Liver (tissue), 9 donors: Measurements from ENCODE around the gene KRT222. TPM values are rescaled to one million over a fixed set of nuclear protein-coding genes. Genes with fewer than 3 reads are reported as not detected.

Experiments
- DNase-seq: peaks from one replicate; pipeline ENCODE4 v3.0.0-alpha.2; 2017; ENCODE audit warnings: low spot score
- H3K27ac ChIP-seq, 2 donors: one replicate each; pipeline ENCODE4 v1.7.0; 2013; ENCODE audit warnings: inconsistent platforms in 2 of 2, low read length in 2 of 2, control low read depth in 1 of 2, low read depth in 1 of 2, mild to moderate bottlenecking in 1 of 2
- H3K27me3 ChIP-seq, 4 donors: one replicate each; pipeline versions ENCODE4 v1.6.1 to v1.7.0; 2013; ENCODE audit warnings: low read length in 3 of 4, inconsistent platforms in 1 of 4, mild to moderate bottlenecking in 1 of 4, moderate library complexity in 1 of 4; ENCODE audit not compliant: control insufficient read depth in 4 of 4, insufficient read depth in 4 of 4
- H3K36me3 ChIP-seq, 4 donors: one replicate each; pipeline versions ENCODE4 v1.6.1 to v1.7.0; 2013; ENCODE audit warnings: low read length in 3 of 4, mild to moderate bottlenecking in 3 of 4, low read depth in 1 of 4, moderate library complexity in 1 of 4; ENCODE audit not compliant: control insufficient read depth in 4 of 4, insufficient read depth in 3 of 4
- H3K4me1 ChIP-seq, 4 donors: one replicate each; pipeline versions ENCODE4 v1.6.1 to v1.7.0; 2013; ENCODE audit warnings: low read length in 3 of 4, mild to moderate bottlenecking in 3 of 4, moderate library complexity in 1 of 4; ENCODE audit not compliant: control insufficient read depth in 4 of 4, insufficient read depth in 4 of 4
- H3K4me3 ChIP-seq, 3 donors: one replicate each; pipeline versions ENCODE4 v1.6.1 to v1.7.0; 2013; ENCODE audit warnings: low read length in 3 of 3, control low read depth in 1 of 3, low read depth in 1 of 3, mild to moderate bottlenecking in 1 of 3
- H3K9ac ChIP-seq, 2 donors: one replicate each; pipeline ENCODE4 v1.7.0; 2013; ENCODE audit warnings: low read length in 2 of 2, mild to moderate bottlenecking in 2 of 2, moderate library complexity in 2 of 2, control low read depth in 1 of 2, low read depth in 1 of 2
- H3K9me3 ChIP-seq, 4 donors: one replicate each; pipeline versions ENCODE4 v1.6.1 to v1.7.0; 2013; ENCODE audit warnings: low read length in 3 of 4; ENCODE audit not compliant: control insufficient read depth in 4 of 4
- EGR1 ChIP-seq, 2 donors: IDR thresholded peaks; 2 replicates each; pipeline ENCODE4 v1.6.1; 2016 to 2018; ENCODE audit warnings: antibody characterized with exemption in 2 of 2, low read depth in 2 of 2
- FOXA1 ChIP-seq: IDR thresholded peaks from 2 replicates; pipeline ENCODE4 v1.6.1; 2016; ENCODE audit warnings: antibody characterized with exemption
- FOXA2 ChIP-seq: IDR thresholded peaks from 2 replicates; pipeline ENCODE4 v1.6.1; 2016; ENCODE audit warnings: antibody characterized with exemption
- GABPA ChIP-seq, 2 donors: IDR thresholded peaks in 1 of 2; conservative IDR thresholded peaks in 1 of 2; 2 replicates each; pipeline ENCODE4 v1.6.1; 2016; ENCODE audit warnings: antibody characterized with exemption in 2 of 2, mild to moderate bottlenecking in 1 of 2, moderate library complexity in 1 of 2
- HNF4A ChIP-seq, 2 donors: conservative IDR thresholded peaks; 2 replicates each; pipeline ENCODE4 v1.6.1; 2016; ENCODE audit warnings: antibody characterized with exemption in 2 of 2, mild to moderate bottlenecking in 2 of 2
- HNF4G ChIP-seq: IDR thresholded peaks from 2 replicates; pipeline ENCODE4 v1.6.1; 2016; ENCODE audit warnings: antibody characterized with exemption
- JUND ChIP-seq, 2 donors: IDR thresholded peaks; 2 replicates each; pipeline ENCODE4 v1.6.1; 2016; ENCODE audit warnings: antibody characterized with exemption in 2 of 2
- MAX ChIP-seq: IDR thresholded peaks from 2 replicates; pipeline ENCODE4 v1.6.1; 2016; ENCODE audit warnings: antibody characterized with exemption
- NR2F2 ChIP-seq: IDR thresholded peaks from 2 replicates; pipeline ENCODE4 v1.6.1; 2016; ENCODE audit warnings: antibody characterized with exemption
- RAD21 ChIP-seq, 2 donors: IDR thresholded peaks; 2 replicates each; pipeline ENCODE4 v1.6.1; 2016; ENCODE audit warnings: antibody characterized with exemption in 2 of 2, mild to moderate bottlenecking in 2 of 2
- RXRA ChIP-seq, 2 donors: IDR thresholded peaks; 2 replicates each; pipeline ENCODE4 v1.6.1; 2017 to 2018; ENCODE audit warnings: antibody characterized with exemption in 2 of 2, mild to moderate bottlenecking in 1 of 2
- SP1 ChIP-seq: IDR thresholded peaks from 2 replicates; pipeline ENCODE4 v1.6.1; 2018; ENCODE audit warnings: antibody characterized with exemption, mild to moderate bottlenecking
- TAF1 ChIP-seq: conservative IDR thresholded peaks from 2 replicates; pipeline ENCODE4 v1.6.1; 2016; ENCODE audit warnings: antibody characterized with exemption, mild to moderate bottlenecking
- YY1 ChIP-seq: IDR thresholded peaks from 2 replicates; pipeline ENCODE4 v1.6.1; 2016; ENCODE audit warnings: antibody characterized with exemption, mild to moderate bottlenecking
- WGBS: extraction: QIAGEN DNeasy Blood & Tissue Kit; methylation state at CpG from one replicate; pipeline ENCODE4 v1.1.7; 2013; 5-methylcytosine and 5-hydroxymethylcytosine counted together
- polyA plus RNA-seq, 2 donors: library from polyadenylated mRNA; stranded (reverse) in 1 of 2; unstranded in 1 of 2; fragments of 200-250 nt in 1 of 2; fragments of >200 nt in 1 of 2; fragmentation: Nextera tagmentation in 1 of 2; extraction: Ambion mirVana in 1 of 2; gene quantifications; one replicate each; pipeline versions ENCODE4 v1.2.1 to v1.2.3, GENCODE V29; 2013 to 2015
- total RNA-seq, 2 donors: library from RNA; depleted of rRNA; stranded (reverse); fragments of >200 nt; gene quantifications; one replicate each; pipeline ENCODE4 v1.2.3, GENCODE V29; 2014
- TF ChIP-seq, protein P1 (sequence below): IDR thresholded peaks from 2 replicates; pipeline ENCODE4 v1.6.1; 2016; ENCODE audit warnings: antibody characterized with exemption, mild to moderate bottlenecking
- donor health status: healthy.
- donor health status: healthy.
- donor health status: healthy.
- donor health status: healthy.
- donor health status: healthy.

The KRT222 gene
- total and polyA plus RNA-seq, 4 donors = 1.9 to 5.6 (median 2.9) TPM

DNA sequence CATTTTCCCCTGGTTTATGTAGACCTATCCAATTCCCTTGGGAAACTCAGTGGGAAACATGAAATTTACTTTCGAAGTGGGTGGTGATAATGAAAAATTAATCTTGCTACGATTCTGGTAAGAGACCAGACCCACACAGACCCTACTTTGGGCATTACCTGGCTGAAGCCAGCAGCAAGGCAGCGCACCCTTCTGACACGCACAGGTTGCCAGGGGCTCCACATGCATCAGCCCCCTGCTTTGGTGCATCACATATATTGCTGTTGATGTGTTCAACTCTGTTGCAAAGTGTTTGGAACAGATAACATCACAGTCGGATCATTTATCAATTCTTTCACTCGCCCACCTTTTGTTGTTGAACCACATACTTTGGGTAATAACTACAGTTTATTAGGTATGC lies 44.0 kb downstream of the KRT222 start:
- Histone ChIP-seq H3K9me3 (no peaks in the 10 kb centered on the region), H3K4me1 (peaks cover 0 to 15% (median 9%) of the 10 kb centered on the region in 4 donors), H3K27ac (no peak overlapping the region), H3K4me3 (no peak overlapping the region), H3K27me3 (no peaks in the 10 kb centered on the region), H3K9ac (no peak overlapping the region), H3K36me3 (no peaks in the 10 kb centered on the region)
- TF ChIP-seq, protein P1, sequence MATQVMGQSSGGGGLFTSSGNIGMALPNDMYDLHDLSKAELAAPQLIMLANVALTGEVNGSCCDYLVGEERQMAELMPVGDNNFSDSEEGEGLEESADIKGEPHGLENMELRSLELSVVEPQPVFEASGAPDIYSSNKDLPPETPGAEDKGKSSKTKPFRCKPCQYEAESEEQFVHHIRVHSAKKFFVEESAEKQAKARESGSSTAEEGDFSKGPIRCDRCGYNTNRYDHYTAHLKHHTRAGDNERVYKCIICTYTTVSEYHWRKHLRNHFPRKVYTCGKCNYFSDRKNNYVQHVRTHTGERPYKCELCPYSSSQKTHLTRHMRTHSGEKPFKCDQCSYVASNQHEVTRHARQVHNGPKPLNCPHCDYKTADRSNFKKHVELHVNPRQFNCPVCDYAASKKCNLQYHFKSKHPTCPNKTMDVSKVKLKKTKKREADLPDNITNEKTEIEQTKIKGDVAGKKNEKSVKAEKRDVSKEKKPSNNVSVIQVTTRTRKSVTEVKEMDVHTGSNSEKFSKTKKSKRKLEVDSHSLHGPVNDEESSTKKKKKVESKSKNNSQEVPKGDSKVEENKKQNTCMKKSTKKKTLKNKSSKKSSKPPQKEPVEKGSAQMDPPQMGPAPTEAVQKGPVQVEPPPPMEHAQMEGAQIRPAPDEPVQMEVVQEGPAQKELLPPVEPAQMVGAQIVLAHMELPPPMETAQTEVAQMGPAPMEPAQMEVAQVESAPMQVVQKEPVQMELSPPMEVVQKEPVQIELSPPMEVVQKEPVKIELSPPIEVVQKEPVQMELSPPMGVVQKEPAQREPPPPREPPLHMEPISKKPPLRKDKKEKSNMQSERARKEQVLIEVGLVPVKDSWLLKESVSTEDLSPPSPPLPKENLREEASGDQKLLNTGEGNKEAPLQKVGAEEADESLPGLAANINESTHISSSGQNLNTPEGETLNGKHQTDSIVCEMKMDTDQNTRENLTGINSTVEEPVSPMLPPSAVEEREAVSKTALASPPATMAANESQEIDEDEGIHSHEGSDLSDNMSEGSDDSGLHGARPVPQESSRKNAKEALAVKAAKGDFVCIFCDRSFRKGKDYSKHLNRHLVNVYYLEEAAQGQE = no peak
- TF ChIP-seq NR2F2 (no peak), YY1 (no peak), TAF1 (no peak), RAD21 (IDR thresholded peaks at IDR 0.05) (no peak), GABPA (IDR thresholded peaks at IDR 0.05 in 1 of 2, conservative IDR thresholded peaks at IDR 0.05 in 1 of 2) (no peak), FOXA2 (no peak), MAX (no peak), SP1 (no peak), FOXA1 (no peak), HNF4A (conservative IDR thresholded peaks at IDR 0.05) (no peak), JUND (IDR thresholded peaks at IDR 0.05) (no peak), RXRA (IDR thresholded peaks at IDR 0.05) (no peak)
- DNase-seq = no peak
- whole genome bisulfite sequencing = 87% methylated on average over 6 of the region's 6 CpGs

GRCh38 chr17:40618754-40619625 lies 46.0 kb downstream of the KRT222 start:
- WGBS = 33% methylated on average over 16 of the region's 16 CpGs
- Histone ChIP-seq H3K4me3 (peak overlapping the region in 1 of 3 donors; percentile 7), H3K4me1 (peaks cover 0 to 15% (median 9%) of the 10 kb centered on the region in 4 donors), H3K9me3 (no peaks in the 10 kb centered on the region), H3K36me3 (no peaks in the 10 kb centered on the region), H3K27me3 (no peaks in the 10 kb centered on the region), H3K9ac (no peak overlapping the region), H3K27ac (no peak overlapping the region)
- DNase-seq = peak; percentile 55
- peak; percentile 60 for TF ChIP-seq SP1
- TF ChIP-seq RXRA (IDR thresholded peaks at IDR 0.05) = peak; percentile 27 to 30
- peak; percentile 36 for TF ChIP-seq YY1
- no peak for TF ChIP-seq FOXA2
- TF ChIP-seq HNF4A (conservative IDR thresholded peaks at IDR 0.05) = peak; percentile 76 to 79
- no peak for TF ChIP-seq JUND (IDR thresholded peaks at IDR 0.05)
- TF ChIP-seq MAX = peak; percentile 35
- no peak for TF ChIP-seq EGR1 (IDR thresholded peaks at IDR 0.05; ENCODE audit: low read depth in 2 of 2)
- TF ChIP-seq RAD21 (IDR thresholded peaks at IDR 0.05) = peak in 1 of 2 donors; percentile 23
- peak; percentile 26 for TF ChIP-seq HNF4G
- peak in 1 of 2 donors; percentile 25 for TF ChIP-seq GABPA (IDR thresholded peaks at IDR 0.05 in 1 of 2, conservative IDR thresholded peaks at IDR 0.05 in 1 of 2)
